GF-D8 (cell line): Measurements from ENCODE around the gene RB1.
"Not testable (repeated sequence)": the region's sequence is repeated elsewhere in the genome, so short reads cannot be mapped to it uniquely, and the experiment has no call there.

ENCODE experiments used
- DNase-seq: peaks from one replicate; lab custom pipeline; 2025; lab: John Stamatoyannopoulos, UW

The RB1 gene

GRCh38 chr13:48448959-48449614 lies 145.5 kb downstream of the RB1 start:
- peak; percentile 54 for DNase-seq

DNA sequence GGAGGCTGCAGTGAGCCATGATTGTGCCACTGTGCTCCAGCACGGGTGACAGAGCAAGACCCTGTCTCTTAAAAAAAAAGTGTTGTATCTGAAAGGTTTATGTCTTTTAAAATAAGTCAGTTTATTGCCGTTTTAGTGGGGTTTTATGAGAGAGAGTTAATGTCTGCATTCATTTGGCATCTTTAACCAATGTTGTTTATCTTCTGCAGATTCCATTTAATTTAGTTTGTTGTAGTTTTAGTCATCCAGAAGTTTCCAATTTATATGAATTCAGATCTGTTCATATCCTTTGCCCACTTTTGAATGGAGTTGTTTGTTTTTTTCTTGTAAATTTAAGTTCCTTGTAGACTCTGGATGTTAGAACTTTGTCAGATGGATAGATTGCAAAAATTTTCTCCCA lies 146.1 kb downstream of the RB1 start:
- DNase-seq: no peak

GRCh38 chr13:48451196-48451595 lies 147.6 kb downstream of the RB1 start:
- DNase-seq: not testable (repeated sequence)

- no peak for DNase-seq
Observed at GRCh38 chr13:48456546-48456945, 153.0 kb downstream of the RB1 start.

GRCh38 chr13:48457578-48458242 lies 154.2 kb downstream of the RB1 start:
- DNase-seq: no peak

- DNase-seq: no peak
Observed at GRCh38 chr13:48475230-48475629, 171.7 kb downstream of the RB1 start.

DNA sequence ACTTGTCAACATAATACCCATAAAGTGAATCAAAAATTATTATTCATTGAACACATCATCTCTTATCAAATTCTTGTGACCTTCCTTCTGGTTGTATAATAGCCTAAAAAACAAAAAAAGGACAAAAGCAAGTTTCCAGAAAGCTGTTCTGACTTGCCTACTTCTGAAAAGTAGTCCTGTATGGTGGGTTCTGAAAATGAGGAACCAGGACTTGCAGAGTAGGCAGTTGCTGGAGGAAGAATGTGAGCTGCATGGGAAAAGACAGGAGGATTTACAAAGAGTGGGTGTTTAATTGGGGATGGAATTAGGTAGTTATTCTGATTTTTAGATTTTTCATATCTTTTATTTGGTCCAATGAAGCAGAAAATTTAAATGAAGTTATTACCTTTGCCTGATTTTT lies 172.7 kb downstream of the RB1 start:
- peak; percentile 20 for DNase-seq

DNA sequence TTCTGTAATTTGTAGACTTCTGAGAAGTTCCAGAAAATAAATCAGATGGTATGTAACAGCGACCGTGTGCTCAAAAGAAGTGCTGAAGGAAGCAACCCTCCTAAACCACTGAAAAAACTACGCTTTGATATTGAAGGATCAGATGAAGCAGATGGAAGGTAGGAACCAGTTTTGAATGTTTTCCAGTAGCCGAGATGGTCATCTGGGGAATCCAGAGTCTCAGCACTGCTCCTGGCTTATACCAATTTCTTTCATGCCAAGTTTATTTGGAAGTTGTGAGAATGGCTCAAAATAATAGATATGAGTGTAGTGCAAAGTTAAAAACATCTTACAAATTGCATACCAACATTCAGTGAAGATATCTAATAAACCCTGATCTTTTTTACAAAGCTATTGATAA lies 173.1 kb downstream of the RB1 start:
- no peak for DNase-seq

GRCh38 chr13:48477191-48477855 lies 173.8 kb downstream of the RB1 start:
- DNase-seq: no peak

DNA sequence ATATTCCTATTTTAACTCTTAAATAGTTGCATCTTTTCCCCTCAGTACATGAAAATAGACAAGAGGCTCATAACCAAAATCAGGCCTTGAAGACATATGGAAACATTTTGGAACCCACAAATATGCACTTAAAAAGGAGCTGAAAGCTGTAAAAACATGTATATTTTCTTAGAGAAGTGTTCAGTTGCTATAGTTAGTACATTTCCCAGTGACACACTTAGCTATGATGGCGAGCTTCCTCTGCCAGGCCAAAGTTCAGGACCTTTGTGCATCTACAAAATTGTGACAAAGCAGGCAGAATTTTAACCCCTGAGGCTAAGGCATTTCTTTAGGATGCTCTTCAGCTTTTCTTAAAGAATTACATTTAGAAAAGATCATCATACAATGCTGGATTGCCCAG lies 174.8 kb downstream of the RB1 start:
- DNase-seq: no peak

GRCh38 chr13:48483575-48483974 lies 180.0 kb downstream of the RB1 start:
- DNase-seq: no peak

- no peak for DNase-seq
Observed at GRCh38 chr13:48485432-48485831, 181.9 kb downstream of the RB1 start.

DNA sequence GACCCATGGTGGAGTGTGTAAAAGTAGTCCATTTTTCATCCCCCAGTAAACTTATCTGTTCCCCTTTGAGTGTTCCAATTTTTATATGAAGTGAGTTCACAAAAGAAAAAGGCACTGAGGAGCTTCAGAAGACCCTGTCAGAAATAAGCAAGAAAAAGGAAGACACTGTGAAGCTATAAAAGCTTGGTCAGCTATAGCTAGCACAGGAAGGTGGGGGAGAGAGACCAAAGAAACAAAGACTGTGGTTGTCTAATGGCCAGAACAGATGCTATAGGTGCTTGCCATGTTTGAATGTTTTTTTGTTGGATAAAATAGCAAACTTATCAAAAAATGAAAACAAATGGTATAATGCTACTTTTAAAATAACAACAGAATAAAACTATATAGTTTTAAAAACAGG lies 182.8 kb downstream of the RB1 start:
- DNase-seq: no peak

DNA sequence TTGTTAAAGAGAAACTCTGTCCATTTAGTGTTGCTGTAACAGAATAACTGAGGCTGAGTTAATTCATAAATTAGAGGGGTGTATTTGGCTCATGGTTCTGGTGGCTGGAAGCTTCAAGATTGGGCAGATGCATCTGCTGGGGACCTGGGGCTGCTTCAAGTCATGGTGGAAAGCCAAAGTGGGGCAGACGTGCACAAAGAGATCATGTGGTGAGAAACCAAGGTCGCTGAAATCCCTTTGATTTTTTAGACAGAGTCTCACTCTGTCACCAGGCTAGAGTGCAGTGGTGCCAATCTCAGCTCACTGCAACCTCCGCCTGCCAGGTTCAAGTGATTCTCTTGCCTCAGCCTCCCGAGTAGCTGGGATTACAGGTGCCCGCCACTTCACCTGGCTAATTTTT lies 183.3 kb downstream of the RB1 start:
- no peak for DNase-seq

DNA sequence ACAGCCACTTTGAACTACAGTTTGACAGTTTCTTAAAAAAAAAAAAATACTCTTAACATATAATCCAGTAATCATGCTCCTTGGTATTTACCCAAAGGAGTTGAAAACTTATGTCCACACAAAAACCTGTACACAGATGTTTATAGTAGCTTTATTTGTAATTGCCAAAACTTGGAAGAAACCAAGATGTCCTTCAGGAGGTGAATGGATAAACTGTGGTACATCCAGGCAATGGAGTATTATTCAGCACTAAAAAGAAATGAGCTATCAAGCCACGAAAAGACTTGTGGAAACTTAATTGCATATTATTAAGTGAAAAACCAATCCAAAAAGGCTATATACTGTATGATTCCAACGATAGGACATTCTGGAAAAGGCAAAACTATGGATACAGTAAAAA lies 184.4 kb downstream of the RB1 start:
- DNase-seq: no peak

GRCh38 chr13:48488995-48489394 lies 185.4 kb downstream of the RB1 start:
- DNase-seq: no peak

- no peak for DNase-seq
Observed at GRCh38 chr13:48489666-48490065, 186.1 kb downstream of the RB1 start.

- DNase-seq: no peak
Observed at GRCh38 chr13:48490241-48490640, 186.7 kb downstream of the RB1 start.

- no peak for DNase-seq
Observed at GRCh38 chr13:48491423-48492095, 188.0 kb downstream of the RB1 start.

GRCh38 chr13:48492096-48492440 lies 188.5 kb downstream of the RB1 start:
- DNase-seq: no peak

DNA sequence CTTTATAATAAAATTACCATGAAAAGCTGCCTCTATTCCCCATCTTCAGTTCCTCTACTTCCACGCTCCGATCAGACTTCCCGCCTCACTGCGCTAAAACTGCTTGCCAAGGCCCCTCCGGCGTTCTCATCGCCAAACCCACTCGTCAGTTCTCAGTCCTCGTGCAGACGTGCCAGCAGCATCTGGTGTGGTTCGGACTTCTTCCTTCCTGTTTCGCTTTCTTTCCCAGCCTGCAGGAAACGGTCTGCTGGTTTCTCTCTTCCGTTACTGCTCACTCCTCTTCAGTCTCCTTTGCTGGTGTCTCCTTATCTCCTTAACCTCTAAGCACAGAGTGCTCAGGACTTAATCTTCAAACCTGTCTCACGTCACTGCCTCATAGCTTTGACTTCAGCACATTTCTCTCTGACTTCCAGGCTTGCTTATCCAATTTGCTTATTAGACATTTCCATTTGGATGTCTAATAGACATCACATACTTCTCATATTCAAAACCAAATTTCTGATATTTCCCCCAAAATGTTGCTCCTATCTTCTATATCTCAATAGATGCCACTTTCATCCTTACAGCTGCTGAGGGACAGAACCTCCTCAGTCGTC lies 189.0 kb downstream of the RB1 start:
- DNase-seq: peak; percentile 98

DNA sequence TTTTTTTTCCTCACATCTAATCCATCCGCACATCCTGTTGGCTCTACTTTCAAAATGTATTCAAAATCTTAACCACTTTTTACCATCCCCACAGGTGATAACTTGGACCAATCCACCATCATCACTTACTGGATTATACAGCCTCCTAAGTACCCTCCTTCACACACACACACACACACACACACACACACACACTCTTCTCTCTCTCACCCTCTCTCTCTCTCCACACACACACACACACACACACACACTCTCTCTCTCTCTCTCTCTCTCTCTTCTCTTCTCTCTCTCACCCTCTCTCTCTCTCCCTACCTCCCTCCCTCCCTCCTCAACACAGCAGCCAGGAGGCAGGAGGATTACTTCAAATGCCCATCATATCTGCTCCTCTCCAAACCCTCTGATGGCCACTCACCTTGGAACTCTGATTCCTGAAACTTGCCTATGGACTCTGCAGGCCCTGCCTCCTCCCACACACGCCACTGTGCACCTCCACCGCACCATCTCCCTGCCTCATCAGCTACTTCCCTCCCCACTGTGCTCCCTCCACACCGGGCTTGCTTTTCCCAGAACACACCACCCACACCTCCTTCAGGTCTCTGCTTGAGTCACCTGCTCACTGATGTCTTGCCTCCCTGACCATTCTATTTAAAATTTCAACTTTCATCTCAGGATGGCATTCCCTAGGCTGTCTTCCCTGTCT lies 189.7 kb downstream of the RB1 start:
- no peak for DNase-seq
